ENCODE data around the gene PADI1.

PADI1 gene

GRCh38 chr1:17204546-17205440 is at the start of gene PADI1:
TSS of gene PADI1 (plus strand) at chr1:17205128. CDS start at chr1:17205218, 90 bp downstream.
- no peak for DNase-seq (ENCODE audit: low read depth)

- no peak for DNase-seq (ENCODE audit: low read depth)
Observed at GRCh38 chr1:17155257-17155920, 49.5 kb upstream of the PADI1 start.

GRCh38 chr1:17156108-17156507 is 48.8 kb upstream of the PADI1 start:
- no peak for DNase-seq (ENCODE audit: low read depth)

DNA sequence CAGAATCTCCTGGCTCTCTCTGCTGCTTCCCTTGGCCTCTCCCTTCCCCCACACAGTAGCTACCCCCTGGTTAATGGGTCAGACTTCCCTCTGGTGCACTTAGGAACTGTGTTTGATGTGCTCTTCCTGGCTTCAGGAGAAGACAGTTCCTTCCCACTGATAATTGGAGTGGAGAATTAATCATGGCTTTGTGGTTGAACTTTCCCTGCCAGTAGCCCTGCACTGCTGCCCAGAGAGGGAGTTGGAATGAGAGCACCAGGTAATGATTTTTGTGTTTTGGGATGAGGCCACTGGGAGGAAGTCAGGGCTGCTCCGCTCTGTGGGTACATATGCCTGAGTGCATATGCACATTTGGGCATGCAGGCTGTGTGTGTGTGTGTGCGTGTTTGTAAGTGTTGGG is 46.0 kb upstream of the PADI1 start:
- no peak for DNase-seq (ENCODE audit: low read depth)

- DNase-seq (ENCODE audit: low read depth): no peak
Observed at GRCh38 chr1:17161137-17161740, 43.7 kb upstream of the PADI1 start.

DNA sequence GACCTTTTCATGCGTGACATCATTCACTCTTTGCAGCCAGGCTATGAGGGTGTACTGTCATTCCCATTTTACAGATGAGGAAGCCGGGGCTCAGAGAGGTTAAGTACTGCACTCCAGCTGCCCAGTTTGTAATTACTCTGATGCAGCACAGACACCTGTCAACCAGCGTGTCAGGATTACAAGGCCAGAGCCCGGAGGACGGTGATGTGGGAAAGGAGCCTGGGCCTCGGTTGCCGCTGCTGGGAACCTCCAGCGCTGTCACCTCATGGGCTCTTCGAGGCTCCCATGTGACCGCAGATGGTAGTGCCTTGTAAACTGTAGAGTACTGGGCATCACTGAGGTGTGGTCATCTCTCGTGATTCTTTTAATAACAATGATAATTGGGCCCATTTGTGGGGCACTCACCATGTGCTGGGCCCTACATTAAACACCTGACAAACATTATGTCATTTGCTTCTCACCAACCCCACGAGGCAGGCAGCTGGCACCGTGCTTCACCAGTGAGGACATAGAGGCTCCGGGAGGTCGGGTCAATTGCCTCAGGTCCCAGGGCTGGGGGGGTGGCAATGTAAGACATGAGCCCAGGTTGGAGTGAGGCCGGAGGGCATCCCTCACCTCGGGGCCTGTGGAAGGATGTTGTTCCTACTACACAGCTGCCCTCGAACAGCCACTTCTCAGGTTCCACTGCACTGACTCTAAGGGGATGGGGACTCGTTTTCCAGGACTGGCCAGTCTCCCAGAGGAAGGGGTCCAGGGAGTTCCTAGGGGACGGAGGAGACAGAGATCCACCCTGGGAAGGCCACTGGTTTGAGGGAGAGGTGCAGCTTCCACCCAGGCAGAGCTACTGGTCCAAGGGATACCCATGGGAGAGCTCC is 42.8 kb upstream of the PADI1 start:
- DNase-seq (ENCODE audit: low read depth): no peak

DNA sequence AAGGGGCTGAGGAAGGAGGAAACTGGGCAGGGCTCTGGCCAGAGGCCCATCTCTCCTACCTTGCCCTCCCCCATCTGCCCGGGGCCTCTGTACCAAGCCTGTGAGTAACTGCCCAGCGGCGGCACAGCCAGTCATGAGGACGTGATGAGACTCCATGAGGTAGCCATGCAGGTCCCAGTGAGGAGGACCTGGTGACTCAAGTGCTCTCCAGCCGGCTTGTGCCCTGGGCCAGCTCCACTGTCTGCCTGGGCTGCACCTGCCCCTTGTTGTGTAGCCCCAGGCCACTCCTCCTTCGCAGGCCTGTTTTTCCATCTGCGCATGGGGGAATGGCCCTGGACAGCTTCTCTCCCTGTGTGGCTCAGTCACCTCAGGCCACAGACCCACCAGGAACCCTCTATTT is 42.0 kb upstream of the PADI1 start:
- DNase-seq (ENCODE audit: low read depth): no peak

DNA sequence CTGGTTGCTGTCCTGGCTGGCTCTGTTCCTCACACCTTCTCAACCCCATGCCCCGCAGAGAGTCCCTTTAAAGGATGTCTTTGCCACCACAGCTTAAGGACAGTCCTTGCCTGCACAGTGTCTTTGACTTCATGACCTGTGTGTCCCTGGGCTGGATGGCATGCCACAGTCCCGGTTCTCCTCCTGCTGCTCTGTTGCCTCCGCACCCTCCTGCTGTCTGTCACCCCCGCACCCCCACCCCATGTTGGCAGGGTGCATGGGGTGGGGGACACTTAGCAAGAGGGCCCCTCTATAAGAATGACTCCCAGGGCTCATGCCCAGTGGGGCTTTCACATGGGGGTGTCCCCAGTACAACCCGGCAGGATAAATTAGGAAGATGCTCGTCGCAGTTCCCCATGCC is 41.6 kb upstream of the PADI1 start:
- DNase-seq (ENCODE audit: low read depth): no peak

DNA sequence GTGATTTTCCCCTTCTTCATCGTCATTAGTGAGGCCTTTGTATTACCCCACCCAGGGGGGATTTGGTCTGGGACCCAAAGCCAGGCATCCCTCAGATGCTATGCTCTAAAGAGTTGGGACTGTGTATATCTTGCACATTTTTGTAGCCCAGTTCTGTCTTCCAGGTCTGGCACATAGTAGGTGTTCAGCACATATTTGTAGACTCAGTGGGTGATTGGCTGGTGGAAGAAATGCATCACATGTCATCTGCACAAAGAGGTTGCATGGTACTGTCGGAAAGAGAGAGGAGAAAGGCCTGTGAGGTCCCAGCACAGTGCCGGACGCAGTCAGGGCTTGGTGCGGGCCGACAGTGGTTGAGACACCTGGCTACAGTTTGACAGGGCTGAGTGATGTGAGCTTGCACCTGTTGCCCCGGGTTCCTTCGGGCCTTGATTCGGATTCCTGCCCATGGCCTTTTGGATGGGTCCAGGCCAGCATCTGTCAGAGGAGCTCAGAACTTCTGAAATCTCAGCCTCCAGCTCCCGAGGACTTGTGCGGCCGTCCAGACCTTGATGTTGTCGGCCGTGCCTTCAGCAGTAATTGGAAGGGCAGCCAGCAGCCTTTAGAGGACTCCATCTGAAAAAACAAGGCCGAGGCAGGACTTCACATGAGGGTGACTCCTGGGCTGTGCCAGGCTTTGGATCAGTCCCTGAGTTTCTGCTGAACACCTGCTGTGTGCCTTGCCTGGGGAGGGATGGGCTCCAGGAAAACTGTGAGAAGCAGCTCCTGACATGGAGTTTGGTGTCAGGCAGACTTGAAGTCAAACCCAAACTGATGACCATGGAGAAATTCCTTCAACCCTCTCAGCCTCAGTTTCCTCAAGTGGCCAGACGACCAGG is 40.9 kb upstream of the PADI1 start:
- DNase-seq (ENCODE audit: low read depth): no peak

GRCh38 chr1:17165823-17166222 is 39.1 kb upstream of the PADI1 start:
- no peak for DNase-seq (ENCODE audit: low read depth)

- no peak for DNase-seq (ENCODE audit: low read depth)
Observed at GRCh38 chr1:17167041-17167785, 37.7 kb upstream of the PADI1 start.

DNA sequence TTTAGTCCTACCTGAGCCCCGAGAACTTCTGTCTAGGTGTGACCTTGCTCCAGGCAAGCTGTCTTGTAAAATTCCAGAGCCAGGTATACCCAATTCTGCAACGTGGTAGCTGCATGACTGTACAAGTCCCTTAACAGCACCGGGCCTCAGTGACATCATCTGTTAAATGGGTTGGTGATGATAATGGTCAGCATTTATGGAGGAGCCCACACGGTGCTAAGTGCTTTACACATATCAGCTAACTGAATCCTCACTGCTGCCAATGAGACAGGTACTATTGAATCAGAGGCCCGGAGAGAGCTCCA is 37.2 kb upstream of the PADI1 start:
- DNase-seq (ENCODE audit: low read depth): no peak

GRCh38 chr1:17168091-17168876 is 36.6 kb upstream of the PADI1 start:
- no peak for DNase-seq (ENCODE audit: low read depth)

- no peak for DNase-seq (ENCODE audit: low read depth)
Observed at GRCh38 chr1:17170571-17170970, 34.4 kb upstream of the PADI1 start.

DNA sequence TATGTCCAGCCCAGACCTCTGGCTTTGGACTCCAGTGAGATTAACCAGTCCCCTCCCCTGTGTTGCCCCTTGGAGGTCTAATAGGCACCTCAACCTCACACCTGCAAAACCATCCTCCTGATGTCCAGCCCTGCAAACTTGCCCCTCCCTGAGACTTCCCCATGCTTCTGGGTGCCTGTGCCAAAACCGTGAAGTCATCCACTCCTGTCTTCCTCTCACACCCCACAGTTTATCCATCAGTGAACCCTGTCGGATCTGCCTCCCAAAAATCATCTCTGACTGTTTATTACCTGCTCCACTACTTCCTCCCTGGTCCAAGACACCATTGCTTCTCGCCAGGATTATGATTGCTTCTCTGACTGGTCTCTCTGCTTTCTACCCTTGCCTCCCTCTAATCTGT is 31.7 kb upstream of the PADI1 start:
- DNase-seq (ENCODE audit: low read depth): no peak

DNA sequence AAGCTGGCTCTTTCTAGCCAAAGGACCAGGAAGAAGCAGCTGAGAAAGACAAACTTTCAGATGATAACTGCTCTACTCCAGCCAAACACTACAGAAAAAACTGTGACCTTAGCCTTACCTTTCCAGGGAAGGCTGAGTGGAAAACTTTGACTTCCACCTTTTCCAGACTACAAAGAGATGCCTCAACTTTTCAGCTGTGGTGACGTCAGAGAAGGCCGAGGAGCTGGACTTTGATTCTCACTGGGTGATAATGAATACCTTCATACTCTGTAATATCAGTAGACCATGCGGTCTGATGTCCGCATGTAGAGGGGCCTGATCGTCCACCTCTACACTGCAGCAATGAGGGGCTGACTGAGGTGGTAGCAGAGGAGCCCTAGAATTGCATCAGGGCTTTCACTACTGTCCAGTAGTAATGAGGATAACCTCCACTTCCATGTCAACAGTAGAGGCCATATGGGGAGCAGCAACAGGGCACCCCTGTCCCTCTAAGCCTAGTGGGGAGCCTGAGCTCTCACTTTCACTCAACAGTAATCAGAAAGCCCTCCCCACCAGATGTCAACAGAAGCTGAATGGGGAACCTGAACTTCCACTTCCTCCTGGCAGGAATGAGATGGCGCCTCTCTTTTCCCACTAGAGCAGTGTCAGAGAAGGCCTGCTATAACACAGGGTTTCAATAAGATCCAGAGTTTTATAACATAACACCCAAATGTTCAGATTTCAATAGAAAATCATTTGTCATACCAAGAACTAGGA is 28.4 kb upstream of the PADI1 start:
- DNase-seq (ENCODE audit: low read depth): no peak

DNA sequence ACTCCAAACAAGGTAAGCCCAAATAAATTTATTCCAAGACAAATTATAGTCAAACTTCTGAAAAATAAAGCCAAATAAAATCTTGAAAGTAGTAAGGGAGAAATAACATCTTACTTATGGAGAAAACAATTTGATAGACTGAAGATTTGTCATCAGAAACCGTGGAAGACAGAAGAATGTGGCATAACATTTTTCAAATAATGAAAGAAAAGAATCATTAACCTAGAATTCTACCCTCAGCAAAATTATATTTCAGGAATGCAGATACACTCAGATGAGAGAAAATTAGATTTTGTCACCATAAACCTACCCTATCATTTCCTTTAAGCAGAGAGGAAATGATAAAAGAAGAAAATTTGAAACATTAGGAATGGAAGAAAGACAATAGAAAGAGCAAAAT is 27.3 kb upstream of the PADI1 start:
- no peak for DNase-seq (ENCODE audit: low read depth)

DNA sequence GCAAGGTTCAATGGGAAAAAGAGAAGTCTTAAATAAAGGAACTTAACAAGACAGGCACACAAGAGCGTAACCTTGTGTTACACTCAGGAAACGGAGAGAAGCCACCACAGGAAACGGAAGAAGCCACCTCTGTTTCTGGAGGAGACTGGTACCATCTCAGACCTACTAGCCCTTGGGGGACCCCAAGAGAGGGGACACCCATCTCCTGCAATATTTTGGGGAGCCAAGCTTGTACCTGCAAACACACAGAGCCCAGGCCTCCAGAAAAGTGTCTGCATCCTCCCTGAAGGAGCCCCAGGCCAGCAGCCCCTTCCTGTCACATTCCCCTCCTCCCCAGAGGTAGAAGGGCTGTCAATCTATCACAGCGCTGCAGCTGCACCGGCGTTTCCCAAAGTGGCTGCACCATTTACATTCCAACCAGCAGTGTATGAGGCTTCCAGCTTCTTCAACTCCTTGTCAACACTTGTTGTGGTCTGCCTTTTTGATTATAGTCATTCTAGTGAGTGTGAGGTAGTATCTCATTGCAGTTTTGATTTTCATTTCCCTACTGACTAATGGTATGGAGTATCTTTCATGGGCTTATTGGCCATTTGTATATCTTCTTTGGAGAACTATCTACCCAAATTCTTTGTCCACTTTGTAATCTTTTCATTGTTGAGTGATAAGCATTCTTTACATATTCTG is 23.0 kb upstream of the PADI1 start:
- DNase-seq (ENCODE audit: low read depth): no peak
